ENCODE data around the gene GTF3C4.

GTF3C4 gene

GRCh38 chr9:132670457-132671391 is at the start of gene GTF3C4:
Gene GTF3C4 (plus strand): TSS chr9:132670464. CDS start chr9:132670599, 135 bp downstream.
- Mint-ChIP-seq H3K27ac (peak within 1 kb of the TSS; percentile 97), H3K36me3 (ENCODE audit: low read depth) (peaks cover 76% of the 10 kb centered on the region), H3K9me3 (no peaks in the 10 kb centered on the region), H3K27me3 (no peaks in the 10 kb centered on the region), H3K4me3 (peak within 1 kb of the TSS; percentile 95), H3K4me1 (ENCODE audit: low read depth) (peaks cover 63% of the 10 kb centered on the region)
- no peak for DNase-seq

GRCh38 chr9:132622159-132622558 is 48.1 kb upstream of the GTF3C4 start:
- no peaks in the 10 kb centered on the region for H3K9me3 Mint-ChIP-seq
- peaks cover 95% of the 10 kb centered on the region for H3K36me3 Mint-ChIP-seq (ENCODE audit: low read depth)
- H3K4me3 Mint-ChIP-seq, result no peak overlapping the region
- DNase-seq, result no peak
- H3K27me3 Mint-ChIP-seq, result no peaks in the 10 kb centered on the region
- H3K4me1 Mint-ChIP-seq (ENCODE audit: low read depth), result no peaks in the 10 kb centered on the region
- H3K27ac Mint-ChIP-seq, result no peak overlapping the region

- no peak overlapping the region for H3K4me3 Mint-ChIP-seq
- DNase-seq, result no peak
- no peaks in the 10 kb centered on the region for H3K4me1 Mint-ChIP-seq (ENCODE audit: low read depth)
- H3K36me3 Mint-ChIP-seq (ENCODE audit: low read depth), result peaks cover 98% of the 10 kb centered on the region
- H3K27ac Mint-ChIP-seq, result no peak overlapping the region
- H3K9me3 Mint-ChIP-seq, result no peaks in the 10 kb centered on the region
- no peaks in the 10 kb centered on the region for H3K27me3 Mint-ChIP-seq
Observed at GRCh38 chr9:132626285-132626684, 44.0 kb upstream of the GTF3C4 start.

GRCh38 chr9:132627106-132627505 is 43.2 kb upstream of the GTF3C4 start:
- Mint-ChIP-seq H3K36me3 (ENCODE audit: low read depth) (peaks cover 99% of the 10 kb centered on the region), H3K27me3 (no peaks in the 10 kb centered on the region), H3K4me3 (no peak overlapping the region), H3K27ac (no peak overlapping the region), H3K4me1 (ENCODE audit: low read depth) (no peaks in the 10 kb centered on the region), H3K9me3 (no peaks in the 10 kb centered on the region)
- no peak for DNase-seq

- Mint-ChIP-seq H3K27ac (no peak overlapping the region), H3K4me1 (ENCODE audit: low read depth) (no peaks in the 10 kb centered on the region), H3K27me3 (no peaks in the 10 kb centered on the region), H3K36me3 (ENCODE audit: low read depth) (peaks cover 99% of the 10 kb centered on the region), H3K9me3 (no peaks in the 10 kb centered on the region), H3K4me3 (no peak overlapping the region)
- DNase-seq, result no peak
Observed at GRCh38 chr9:132627594-132627993, 42.7 kb upstream of the GTF3C4 start.

- Mint-ChIP-seq H3K36me3 (ENCODE audit: low read depth) (peaks cover 99% of the 10 kb centered on the region), H3K4me3 (no peak overlapping the region)
Observed at GRCh38 chr9:132628746-132629145, 41.5 kb upstream of the GTF3C4 start.

GRCh38 chr9:132630116-132630515 is 40.1 kb upstream of the GTF3C4 start:
- Mint-ChIP-seq H3K27ac (no peak overlapping the region), H3K4me1 (ENCODE audit: low read depth) (peaks cover 2% of the 10 kb centered on the region), H3K4me3 (no peak overlapping the region), H3K27me3 (no peaks in the 10 kb centered on the region), H3K36me3 (ENCODE audit: low read depth) (peaks cover 100% of the 10 kb centered on the region), H3K9me3 (no peaks in the 10 kb centered on the region)
- DNase-seq, result no peak

More at GRCh38 chr9:132628746-132629145, 41.5 kb upstream of the GTF3C4 start:
- peaks cover 2% of the 10 kb centered on the region for H3K4me1 Mint-ChIP-seq (ENCODE audit: low read depth)
- no peaks in the 10 kb centered on the region for H3K27me3 Mint-ChIP-seq
- H3K27ac Mint-ChIP-seq, result no peak overlapping the region
- no peaks in the 10 kb centered on the region for H3K9me3 Mint-ChIP-seq
- no peak for DNase-seq

GRCh38 chr9:132630811-132631210 is 39.5 kb upstream of the GTF3C4 start:
- peaks cover 2% of the 10 kb centered on the region for H3K4me1 Mint-ChIP-seq (ENCODE audit: low read depth)
- H3K9me3 Mint-ChIP-seq, result no peaks in the 10 kb centered on the region
- H3K4me3 Mint-ChIP-seq, result no peak overlapping the region
- no peak for DNase-seq
- no peak overlapping the region for H3K27ac Mint-ChIP-seq
- no peaks in the 10 kb centered on the region for H3K27me3 Mint-ChIP-seq
- peaks cover 98% of the 10 kb centered on the region for H3K36me3 Mint-ChIP-seq (ENCODE audit: low read depth)

- Mint-ChIP-seq H3K36me3 (ENCODE audit: low read depth) (peaks cover 98% of the 10 kb centered on the region), H3K4me1 (ENCODE audit: low read depth) (peaks cover 2% of the 10 kb centered on the region), H3K4me3 (no peak overlapping the region), H3K27ac (no peak overlapping the region), H3K27me3 (no peaks in the 10 kb centered on the region), H3K9me3 (no peaks in the 10 kb centered on the region)
- no peak for DNase-seq
Observed at GRCh38 chr9:132631280-132631679, 39.0 kb upstream of the GTF3C4 start.

- Mint-ChIP-seq H3K4me3 (no peak overlapping the region), H3K36me3 (ENCODE audit: low read depth) (peaks cover 98% of the 10 kb centered on the region)
Observed at GRCh38 chr9:132631685-132632084, 38.6 kb upstream of the GTF3C4 start.

GRCh38 chr9:132632413-132633129 is 37.7 kb upstream of the GTF3C4 start:
- peaks cover 2% of the 10 kb centered on the region for H3K4me1 Mint-ChIP-seq (ENCODE audit: low read depth)
- no peaks in the 10 kb centered on the region for H3K9me3 Mint-ChIP-seq
- no peak for DNase-seq
- H3K4me3 Mint-ChIP-seq, result no peak overlapping the region
- no peak overlapping the region for H3K27ac Mint-ChIP-seq
- no peaks in the 10 kb centered on the region for H3K27me3 Mint-ChIP-seq
- H3K36me3 Mint-ChIP-seq (ENCODE audit: low read depth), result peaks cover 98% of the 10 kb centered on the region

More at GRCh38 chr9:132631685-132632084, 38.6 kb upstream of the GTF3C4 start:
- Mint-ChIP-seq H3K27me3 (no peaks in the 10 kb centered on the region), H3K27ac (no peak overlapping the region), H3K9me3 (no peaks in the 10 kb centered on the region), H3K4me1 (ENCODE audit: low read depth) (peaks cover 2% of the 10 kb centered on the region)
- no peak for DNase-seq

- no peak for DNase-seq
- no peak overlapping the region for H3K27ac Mint-ChIP-seq
- peaks cover 2% of the 10 kb centered on the region for H3K4me1 Mint-ChIP-seq (ENCODE audit: low read depth)
- H3K36me3 Mint-ChIP-seq (ENCODE audit: low read depth), result peaks cover 97% of the 10 kb centered on the region
- H3K4me3 Mint-ChIP-seq, result no peak overlapping the region
- no peaks in the 10 kb centered on the region for H3K9me3 Mint-ChIP-seq
- H3K27me3 Mint-ChIP-seq, result no peaks in the 10 kb centered on the region
Observed at GRCh38 chr9:132634327-132634726, 35.9 kb upstream of the GTF3C4 start.

GRCh38 chr9:132637351-132637750 is 32.9 kb upstream of the GTF3C4 start:
- Mint-ChIP-seq H3K27ac (no peak overlapping the region), H3K4me1 (ENCODE audit: low read depth) (peaks cover 2% of the 10 kb centered on the region), H3K4me3 (no peak overlapping the region), H3K27me3 (no peaks in the 10 kb centered on the region), H3K9me3 (no peaks in the 10 kb centered on the region), H3K36me3 (ENCODE audit: low read depth) (peaks cover 96% of the 10 kb centered on the region)
- DNase-seq, result no peak

- Mint-ChIP-seq H3K27me3 (no peaks in the 10 kb centered on the region), H3K36me3 (ENCODE audit: low read depth) (peaks cover 96% of the 10 kb centered on the region), H3K9me3 (no peaks in the 10 kb centered on the region), H3K4me1 (ENCODE audit: low read depth) (peaks cover 2% of the 10 kb centered on the region), H3K4me3 (no peak overlapping the region), H3K27ac (no peak overlapping the region)
- DNase-seq, result no peak
Observed at GRCh38 chr9:132637801-132638200, 32.5 kb upstream of the GTF3C4 start.

- Mint-ChIP-seq H3K27ac (no peak overlapping the region), H3K27me3 (no peaks in the 10 kb centered on the region), H3K4me1 (ENCODE audit: low read depth) (no peaks in the 10 kb centered on the region), H3K9me3 (no peaks in the 10 kb centered on the region), H3K4me3 (no peak overlapping the region), H3K36me3 (ENCODE audit: low read depth) (peaks cover 96% of the 10 kb centered on the region)
- DNase-seq, result no peak
Observed at GRCh38 chr9:132638240-132638639, 32.0 kb upstream of the GTF3C4 start.
